NCI-H2107 treated with DMSO at 0.1 percent for 48 hours (cell line): ENCODE results near the gene FYB1.
"Not testable (repeated sequence)": the region's sequence is repeated elsewhere in the genome, so short reads cannot be mapped to it uniquely, and the experiment has no call there.

Source experiments
- DNase-seq: peaks from one replicate; lab custom pipeline; 2025; ENCODE audit not compliant: unreplicated experiment; lab: John Stamatoyannopoulos, UW

The FYB1 gene

DNA sequence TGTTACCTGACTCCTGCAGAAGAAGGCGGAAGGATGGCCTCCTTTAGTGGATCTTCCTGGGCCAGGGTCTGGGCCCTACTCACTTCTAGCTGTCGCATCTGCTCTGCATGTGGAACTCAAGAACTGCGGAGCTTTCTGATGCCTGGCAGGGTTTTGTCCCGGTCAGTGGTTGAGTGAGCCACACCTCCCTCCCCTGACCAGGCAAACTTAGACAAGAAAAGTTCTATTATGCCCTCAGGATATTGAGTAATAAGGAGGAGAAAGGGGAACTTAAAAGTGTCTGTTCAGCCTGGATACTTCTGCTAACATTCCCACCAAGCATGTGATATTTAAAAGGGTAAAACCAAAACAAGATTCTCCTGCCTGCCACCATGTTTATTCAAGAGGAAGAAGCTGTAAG lies at the start of gene FYB1:
FYB1 (minus strand) TSS at position 127 of the 400 bp plus-strand sequence. CDS start 16,603 bp downstream, outside the sequence.
- DNase-seq: no peak

DNA sequence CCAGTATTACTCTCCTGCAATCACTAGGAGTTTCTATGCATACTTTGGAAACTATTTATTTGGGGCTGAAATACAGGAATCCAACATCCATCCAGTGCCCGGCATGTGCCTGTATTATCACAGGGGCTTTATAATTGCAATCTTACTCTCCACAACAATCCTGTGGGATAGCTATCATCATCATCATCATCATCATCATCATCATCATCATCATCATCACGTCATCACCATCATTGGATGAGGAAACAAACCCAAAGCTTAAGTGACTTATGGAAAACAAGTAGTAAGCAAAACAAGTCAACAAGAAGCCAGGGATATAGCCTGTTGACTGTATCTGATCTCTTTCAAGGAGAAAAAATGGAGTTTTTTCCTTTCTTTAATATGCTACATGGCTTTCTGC lies 47.8 kb upstream of the FYB1 start:
- DNase-seq: no peak

DNA sequence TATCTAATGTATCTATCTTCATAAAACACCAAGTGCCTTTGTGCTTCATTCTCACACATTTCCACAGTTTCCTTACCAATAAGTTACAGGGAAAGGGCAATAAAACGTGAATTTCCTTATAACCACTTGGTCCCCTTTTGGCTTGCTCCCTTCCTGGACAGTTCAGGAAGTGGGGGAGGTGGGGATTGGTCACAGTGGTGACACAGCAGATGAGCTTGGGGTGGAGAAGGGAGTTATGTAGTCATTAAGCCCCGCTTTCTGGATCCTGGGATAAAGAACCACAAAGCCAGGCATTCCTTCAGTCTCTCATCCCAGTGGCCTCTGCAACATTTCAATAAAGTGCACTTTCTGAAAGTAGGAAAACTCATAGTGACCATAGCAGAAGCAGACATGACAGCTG lies 47.1 kb upstream of the FYB1 start:
- DNase-seq: no peak

DNA sequence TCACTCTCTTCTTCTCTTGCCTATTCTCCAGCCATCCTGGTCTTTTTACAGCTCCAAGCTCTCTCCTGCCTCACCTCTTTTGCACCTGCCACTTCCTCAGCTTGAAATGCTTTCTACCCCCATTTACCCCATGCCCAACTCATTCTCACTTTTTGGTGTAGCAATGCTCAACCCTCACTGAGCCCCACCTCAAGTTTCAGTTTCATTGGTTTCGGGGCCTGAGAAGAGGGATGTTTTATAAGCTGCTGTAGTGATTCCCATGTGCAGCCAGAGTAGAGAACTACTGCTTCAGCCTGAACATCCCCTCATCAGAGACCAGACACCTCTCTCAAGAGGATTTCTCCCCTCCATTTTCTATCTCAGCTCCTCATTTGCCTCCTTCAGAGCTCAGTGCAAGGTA lies 45.2 kb upstream of the FYB1 start:
- no peak for DNase-seq

GRCh38 chr5:39262981-39263380 lies 43.6 kb upstream of the FYB1 start:
- no peak for DNase-seq

DNA sequence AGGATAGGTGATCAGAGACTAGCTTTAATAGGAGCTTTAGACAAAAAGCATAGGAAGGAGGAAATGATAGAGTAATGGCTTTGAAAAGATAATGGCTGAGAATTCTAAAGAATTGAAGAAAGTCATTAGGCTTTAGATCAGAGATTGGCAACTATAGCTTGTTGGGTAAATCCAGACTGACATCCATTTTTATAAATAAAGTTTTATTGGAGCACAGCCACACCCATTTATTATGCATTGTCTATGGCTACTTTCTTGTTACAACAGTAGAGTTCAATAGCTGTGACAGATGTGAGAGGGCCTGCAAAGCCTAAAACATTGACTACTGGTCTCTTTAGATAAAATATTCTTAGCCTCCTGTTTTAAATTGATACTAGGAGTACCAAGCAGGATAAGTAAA lies 40.7 kb upstream of the FYB1 start:
- DNase-seq: no peak

DNA sequence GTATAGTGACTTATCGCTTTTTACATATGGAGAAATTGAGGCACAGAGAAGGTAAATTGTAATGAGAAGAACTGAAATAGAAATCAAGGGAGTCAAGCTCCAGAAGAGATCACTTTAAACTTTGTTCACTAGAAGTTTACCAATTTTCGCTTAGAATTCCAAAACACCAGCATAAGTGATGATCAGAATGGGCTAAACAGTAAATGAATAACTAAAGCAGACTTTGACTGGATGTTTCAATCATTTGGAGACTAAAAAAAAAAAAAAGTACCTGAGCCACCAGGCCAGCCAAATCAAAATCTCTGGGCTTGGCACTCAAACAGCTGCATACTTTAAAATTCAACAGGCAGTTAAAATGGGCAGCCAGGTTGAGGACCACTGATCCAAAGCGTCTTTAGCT lies 38.2 kb upstream of the FYB1 start:
- DNase-seq: no peak

GRCh38 chr5:39256477-39257235 lies 37.3 kb upstream of the FYB1 start:
- DNase-seq: no peak

DNA sequence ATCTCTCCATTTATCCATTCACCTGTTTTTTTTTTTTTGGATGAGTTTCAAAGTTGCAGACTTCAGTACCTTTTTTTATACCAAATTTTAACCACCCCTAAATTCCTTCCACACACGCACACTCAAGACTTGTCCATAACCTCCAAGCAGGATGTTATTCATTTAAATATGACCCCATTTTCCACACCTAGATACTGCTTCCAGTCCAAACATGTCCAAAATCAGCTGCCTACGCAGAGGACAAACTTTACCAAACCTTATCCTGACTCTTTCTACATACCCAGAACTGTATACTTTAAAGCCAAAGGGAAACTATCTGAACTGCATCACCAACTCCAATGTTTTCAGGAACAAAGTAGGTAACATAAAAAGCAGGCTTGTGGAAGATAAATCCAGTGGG lies 36.0 kb upstream of the FYB1 start:
- DNase-seq: no peak

- no peak for DNase-seq
These were observed 35.3 kb upstream of the FYB1 start for GRCh38 chr5:39254671-39255070.

DNA sequence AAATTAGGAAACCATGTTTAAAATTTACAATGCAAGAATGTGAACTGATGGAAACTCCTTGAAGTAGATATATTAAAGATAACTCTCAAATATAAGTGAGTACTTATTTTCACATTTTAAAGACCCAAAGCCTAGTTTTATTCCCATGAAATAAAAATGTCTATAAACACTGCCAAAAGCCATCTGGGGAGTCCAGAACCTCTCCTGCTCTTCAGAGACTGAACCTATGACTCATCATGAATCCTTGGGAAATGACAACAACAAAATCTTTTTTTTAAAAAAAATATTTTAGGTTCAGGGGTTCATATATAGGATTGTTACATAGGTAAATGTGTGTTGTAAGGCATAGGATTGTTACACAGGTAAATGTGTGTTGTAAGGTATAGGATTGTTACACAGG lies 33.8 kb upstream of the FYB1 start:
- DNase-seq: no peak

- no peak for DNase-seq
These were observed 30.4 kb upstream of the FYB1 start for GRCh38 chr5:39249564-39250274.

- DNase-seq: no peak
These were observed 29.7 kb upstream of the FYB1 start for GRCh38 chr5:39249069-39249468.

- DNase-seq: no peak
These were observed 21.4 kb upstream of the FYB1 start for GRCh38 chr5:39240750-39241149.

DNA sequence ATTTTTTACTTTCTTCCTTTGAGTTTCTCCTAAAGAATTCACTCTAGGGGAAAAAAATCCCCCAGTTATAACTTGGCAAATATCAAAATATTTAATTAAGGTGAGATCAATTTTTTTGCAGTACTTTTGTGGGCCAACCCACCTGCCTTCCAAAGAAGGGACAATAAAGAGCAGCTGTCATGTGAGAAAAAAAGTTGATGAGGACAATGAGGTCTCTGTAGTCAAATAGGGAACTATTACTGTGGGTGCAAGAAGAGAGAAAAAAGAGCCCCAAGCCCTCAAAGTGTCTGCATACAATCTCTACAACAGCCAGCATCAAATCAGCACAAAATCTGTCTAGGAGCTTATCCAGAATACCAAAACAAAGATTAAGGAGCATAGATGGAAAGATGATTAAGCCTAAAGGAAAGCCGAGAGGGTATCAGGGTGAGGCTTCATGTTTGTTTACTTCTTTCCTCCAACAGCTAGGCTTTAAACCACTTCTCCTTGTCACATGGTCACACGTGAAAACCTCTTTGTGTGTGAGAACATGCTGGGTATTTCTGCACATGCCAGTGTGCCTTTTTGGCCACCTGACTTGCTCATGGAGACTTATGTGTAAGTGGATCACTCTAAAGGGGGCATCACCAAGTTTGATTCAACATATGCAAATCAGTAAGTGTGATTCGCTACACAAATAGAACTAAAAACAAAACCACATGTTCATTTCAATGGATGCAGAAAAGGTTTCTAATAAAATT lies 19.2 kb upstream of the FYB1 start:
- no peak for DNase-seq

- no peak for DNase-seq
These were observed 17.4 kb upstream of the FYB1 start for GRCh38 chr5:39236718-39237117.

- no peak for DNase-seq
These were observed 16.3 kb upstream of the FYB1 start for GRCh38 chr5:39235648-39236047.

DNA sequence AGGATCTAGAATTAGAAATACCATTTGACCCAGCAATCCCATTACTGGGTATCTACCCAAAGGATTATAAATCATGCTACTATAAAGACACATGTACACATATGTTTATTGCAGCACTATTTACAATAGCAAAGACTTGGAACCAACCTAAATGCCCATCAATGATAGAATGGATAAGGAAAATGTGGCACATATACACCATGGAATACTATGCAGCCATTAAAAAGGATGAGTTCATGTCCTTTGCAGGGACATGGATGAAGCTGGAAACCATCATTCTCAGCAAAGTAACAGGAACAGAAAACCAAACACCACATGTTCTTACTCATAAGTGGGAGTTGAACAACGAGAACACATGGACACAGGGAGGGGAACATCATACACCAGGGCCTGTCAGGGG lies 15.1 kb upstream of the FYB1 start:
- not testable (repeated sequence) for DNase-seq

GRCh38 chr5:39233783-39234182 lies 14.4 kb upstream of the FYB1 start:
- no peak for DNase-seq

GRCh38 chr5:39231705-39232525 lies 12.6 kb upstream of the FYB1 start:
- no peak for DNase-seq

DNA sequence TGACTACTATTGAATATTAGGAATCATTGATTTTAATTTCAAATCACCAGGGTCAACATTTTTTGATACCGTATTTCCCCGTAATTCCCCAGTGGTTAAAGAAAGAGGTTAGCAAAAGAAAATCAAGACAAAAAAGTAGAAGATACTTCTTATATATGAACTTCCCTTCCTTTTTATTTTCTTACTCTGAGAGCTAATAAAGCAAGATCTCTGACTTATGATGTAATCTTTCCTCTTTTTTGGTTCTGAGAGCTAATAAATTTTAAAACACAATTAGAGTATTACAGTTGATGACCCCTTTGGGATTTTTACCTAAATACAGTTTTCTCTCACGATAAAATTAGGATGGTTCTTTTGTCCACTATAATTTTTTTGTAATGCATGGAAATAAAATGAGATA lies 9.2 kb upstream of the FYB1 start:
- no peak for DNase-seq
